WTC11 (cell line): ENCODE measurements around the gene SPOCD1. TPM values are rescaled to one million over a fixed set of nuclear protein-coding genes. Genes with fewer than 3 reads are reported as not detected.

ENCODE experiments used
- ATAC-seq: fragments of 200-7000 bp; cut with Tn5 transposase; 2 replicates; pipeline ENCODE4 v1.10.0; 2021; ENCODE audit warnings: mild to moderate bottlenecking, moderate library complexity
- CTCF ChIA-PET: fragments of 300-600 bp; sonication (Branson Sonifier 250); formaldehyde crosslinking; loops from one replicate; lab custom pipeline; 2021; ENCODE audit warnings: antibody characterized with exemption; lab: Charles Lee
- POLR2A ChIA-PET: fragments of 350-600 bp; sonication (Branson Sonifier 250); formaldehyde crosslinking; loops from one replicate; lab custom pipeline; 2021; ENCODE audit warnings: antibody characterized with exemption; lab: Charles Lee
- DNase-seq: peaks from one replicate; pipeline ENCODE4 v3.0.0; 2021; ENCODE audit warnings: low spot score
- H3K27ac Mint-ChIP-seq: 2 replicates; pipeline ENCODE4 v1.8.0; 2021; ENCODE audit warnings: mixed read lengths
- H3K27me3 Mint-ChIP-seq: 2 replicates; pipeline ENCODE4 v1.8.0; 2021; ENCODE audit warnings: low read depth, mild to moderate bottlenecking, moderate library complexity, mixed read lengths
- H3K36me3 Mint-ChIP-seq: 2 replicates; pipeline ENCODE4 v1.8.0; 2021; ENCODE audit warnings: mixed read lengths
- H3K4me1 Mint-ChIP-seq: 2 replicates; pipeline ENCODE4 v1.8.0; 2022; ENCODE audit warnings: mixed read lengths
- H3K4me3 Mint-ChIP-seq: 2 replicates; pipeline ENCODE4 v1.8.0; 2021; ENCODE audit warnings: mild to moderate bottlenecking, moderate library complexity, mixed read lengths
- H3K9me3 Mint-ChIP-seq: 2 replicates; pipeline ENCODE4 v1.8.0; 2021; ENCODE audit warnings: mixed read lengths
- ATF1 ChIP-seq: sonication (generic); formaldehyde crosslinking; IDR thresholded peaks from 2 replicates; pipeline ENCODE4 v1.8.1; 2023; ENCODE audit warnings: mild to moderate bottlenecking, moderate library complexity, missing genetic modification reagents
- ESRRA ChIP-seq: sonication (generic); formaldehyde crosslinking; IDR thresholded peaks from 2 replicates; pipeline ENCODE4 v1.8.1; 2022; ENCODE audit warnings: mild to moderate bottlenecking, missing genetic modification reagents, borderline replicate concordance
- ETV6 ChIP-seq: sonication (generic); formaldehyde crosslinking; IDR thresholded peaks from 2 replicates; pipeline ENCODE4 v1.8.1; 2022; ENCODE audit warnings: mild to moderate bottlenecking, missing genetic modification reagents
- FOXJ3 ChIP-seq: sonication (generic); formaldehyde crosslinking; IDR thresholded peaks from 2 replicates; pipeline ENCODE4 v1.9.0; 2021; ENCODE audit warnings: missing genetic modification reagents, mild to moderate bottlenecking, borderline replicate concordance
- HMGA2 ChIP-seq: fragments of 250-450 bp; sonication (Bioruptor Pico); IDR thresholded peaks from 2 replicates; pipeline ENCODE4 v1.4.0; 2021; ENCODE audit warnings: mild to moderate bottlenecking, moderate library complexity
- KAT7 ChIP-seq: sonication (generic); formaldehyde crosslinking; IDR thresholded peaks from 2 replicates; pipeline ENCODE4 v1.8.1; 2023; ENCODE audit warnings: missing genetic modification reagents, mild to moderate bottlenecking, borderline replicate concordance
- NFYB ChIP-seq: sonication (generic); formaldehyde crosslinking; conservative IDR thresholded peaks from 2 replicates; pipeline ENCODE4 v1.8.0; 2022; ENCODE audit warnings: low read depth, missing genetic modification reagents
- RELA ChIP-seq: sonication (generic); formaldehyde crosslinking; IDR thresholded peaks from 2 replicates; pipeline ENCODE4 v1.8.1; 2022; ENCODE audit warnings: missing genetic modification reagents, mild to moderate bottlenecking, borderline replicate concordance
- SMAD4 ChIP-seq: sonication (generic); formaldehyde crosslinking; IDR thresholded peaks from 2 replicates; pipeline ENCODE4 v1.8.0; 2022; ENCODE audit warnings: mild to moderate bottlenecking, missing genetic modification reagents
- ZNF219 ChIP-seq: sonication (generic); formaldehyde crosslinking; IDR thresholded peaks from 2 replicates; pipeline ENCODE4 v1.8.0; 2023; ENCODE audit warnings: missing genetic modification reagents, mild to moderate bottlenecking, borderline replicate concordance
- ZNF396 ChIP-seq: fragments of 250-450 bp; sonication (Bioruptor Pico); IDR thresholded peaks from 2 replicates; pipeline ENCODE4 v1.8.0; 2021; ENCODE audit warnings: mild to moderate bottlenecking, moderate library complexity, borderline replicate concordance
- ZNF416 ChIP-seq: fragments of 250-450 bp; sonication (Bioruptor Pico); IDR thresholded peaks from 2 replicates; pipeline ENCODE4 v1.9.0; 2021; ENCODE audit warnings: mild to moderate bottlenecking, inconsistent platforms
- total RNA-seq: library from RNA; stranded (reverse); gene quantifications from 3 replicates; pipeline ENCODE4 v1.2.3, GENCODE V29; 2021
- TF ChIP-seq, protein P1 (sequence below): sonication (generic); formaldehyde crosslinking; IDR thresholded peaks from 2 replicates; pipeline ENCODE4 v1.8.1; 2023; ENCODE audit warnings: mild to moderate bottlenecking, missing genetic modification reagents
- TF ChIP-seq, protein P2 (sequence below): sonication (generic); formaldehyde crosslinking; IDR thresholded peaks from 2 replicates; pipeline ENCODE4 v1.8.1; 2022; ENCODE audit warnings: low read depth, missing genetic modification reagents, borderline replicate concordance
- TF ChIP-seq, protein P3 (sequence below): sonication (generic); formaldehyde crosslinking; IDR thresholded peaks from 2 replicates; pipeline ENCODE4 v1.8.1; 2022; ENCODE audit warnings: missing genetic modification reagents, borderline replicate concordance
- TF ChIP-seq, protein P4 (sequence below): fragments of 250-450 bp; sonication (Bioruptor Pico); IDR thresholded peaks from 2 replicates; pipeline ENCODE4 v1.9.0; 2021; ENCODE audit warnings: mild to moderate bottlenecking

Gene SPOCD1
- total RNA-seq, 1 experiment from 2014 or later, result 3.0 TPM

DNA sequence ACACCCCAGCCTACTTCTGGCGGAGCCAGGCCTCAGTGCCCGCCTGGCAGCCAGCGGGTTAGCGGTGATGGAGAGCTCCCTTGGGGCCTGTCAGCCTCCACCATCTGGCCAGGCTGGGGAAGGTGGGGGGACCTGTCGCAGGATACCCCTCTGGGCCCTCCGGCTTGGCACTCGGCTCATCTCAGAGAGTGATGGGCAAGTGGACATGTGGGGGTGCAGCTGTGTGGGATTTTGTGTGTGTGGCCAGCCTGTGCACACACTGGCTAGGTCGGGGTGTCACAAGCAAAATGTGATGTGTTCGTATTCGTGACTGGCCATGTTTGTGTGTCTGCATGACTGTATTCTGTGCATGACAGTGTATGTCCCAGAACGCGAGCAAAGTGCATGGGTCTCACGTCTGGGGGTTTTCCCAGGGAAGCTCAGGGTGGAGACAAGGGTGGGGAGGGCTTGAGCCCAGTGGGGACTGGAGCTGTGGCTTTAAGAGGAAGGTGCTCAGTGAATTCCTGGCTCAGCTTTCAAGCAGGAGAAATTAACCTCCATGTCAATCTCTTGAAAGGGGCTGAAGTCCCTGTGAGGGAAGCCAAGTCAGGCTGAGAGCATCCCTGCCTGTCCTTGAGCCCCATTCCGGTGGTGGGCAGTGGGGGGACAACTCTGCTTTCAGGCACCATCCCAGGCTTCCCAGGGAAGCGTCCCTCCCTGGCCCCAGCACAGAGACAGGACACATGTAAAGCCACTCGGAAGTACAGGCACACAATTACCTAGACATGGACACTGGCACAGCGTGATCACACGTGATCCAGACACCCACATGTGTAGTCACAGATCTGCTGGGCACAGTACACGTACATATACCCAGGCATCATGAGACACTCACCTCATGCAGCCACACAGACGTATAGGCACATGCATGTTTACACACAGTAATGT, 30.5 kb downstream of the SPOCD1 start (continued):
- TF ChIP-seq, protein P1, sequence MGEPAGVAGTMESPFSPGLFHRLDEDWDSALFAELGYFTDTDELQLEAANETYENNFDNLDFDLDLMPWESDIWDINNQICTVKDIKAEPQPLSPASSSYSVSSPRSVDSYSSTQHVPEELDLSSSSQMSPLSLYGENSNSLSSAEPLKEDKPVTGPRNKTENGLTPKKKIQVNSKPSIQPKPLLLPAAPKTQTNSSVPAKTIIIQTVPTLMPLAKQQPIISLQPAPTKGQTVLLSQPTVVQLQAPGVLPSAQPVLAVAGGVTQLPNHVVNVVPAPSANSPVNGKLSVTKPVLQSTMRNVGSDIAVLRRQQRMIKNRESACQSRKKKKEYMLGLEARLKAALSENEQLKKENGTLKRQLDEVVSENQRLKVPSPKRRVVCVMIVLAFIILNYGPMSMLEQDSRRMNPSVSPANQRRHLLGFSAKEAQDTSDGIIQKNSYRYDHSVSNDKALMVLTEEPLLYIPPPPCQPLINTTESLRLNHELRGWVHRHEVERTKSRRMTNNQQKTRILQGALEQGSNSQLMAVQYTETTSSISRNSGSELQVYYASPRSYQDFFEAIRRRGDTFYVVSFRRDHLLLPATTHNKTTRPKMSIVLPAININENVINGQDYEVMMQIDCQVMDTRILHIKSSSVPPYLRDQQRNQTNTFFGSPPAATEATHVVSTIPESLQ (CRISPR knock-in tag), result no peak

DNA sequence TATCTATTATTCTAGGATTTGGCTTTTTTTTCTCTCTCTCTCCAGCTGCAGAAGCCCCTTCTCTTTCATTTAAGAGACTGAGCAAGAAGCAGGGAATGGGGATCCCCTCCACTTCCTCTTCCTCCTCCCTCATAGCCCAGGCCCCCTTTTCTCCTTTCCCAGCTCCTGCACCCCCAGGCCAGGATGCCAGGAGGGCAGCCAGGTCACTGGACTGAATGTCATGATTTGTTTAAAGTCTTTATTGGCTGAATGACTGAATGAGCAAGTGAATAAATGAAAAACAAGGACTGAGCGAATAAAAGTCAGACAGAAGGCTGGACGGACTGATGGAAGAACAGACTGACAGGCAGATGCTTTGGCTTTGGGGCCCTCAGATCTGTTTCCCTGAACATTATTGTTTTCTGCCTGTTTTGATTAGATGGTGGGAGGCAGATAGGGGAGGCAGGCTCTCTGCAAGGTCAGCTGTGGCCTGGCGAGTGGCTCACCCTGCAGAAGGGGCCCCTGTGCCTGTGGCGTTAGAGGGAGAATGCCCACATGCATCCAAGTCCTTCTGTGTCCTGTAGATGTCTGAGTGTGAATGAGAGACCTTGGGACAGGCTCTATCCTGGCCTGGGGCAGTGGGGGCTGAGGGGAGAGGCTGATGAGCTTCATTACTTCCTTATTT, 31.3 kb downstream of the SPOCD1 start:
- peak; percentile 5 for DNase-seq

DNA sequence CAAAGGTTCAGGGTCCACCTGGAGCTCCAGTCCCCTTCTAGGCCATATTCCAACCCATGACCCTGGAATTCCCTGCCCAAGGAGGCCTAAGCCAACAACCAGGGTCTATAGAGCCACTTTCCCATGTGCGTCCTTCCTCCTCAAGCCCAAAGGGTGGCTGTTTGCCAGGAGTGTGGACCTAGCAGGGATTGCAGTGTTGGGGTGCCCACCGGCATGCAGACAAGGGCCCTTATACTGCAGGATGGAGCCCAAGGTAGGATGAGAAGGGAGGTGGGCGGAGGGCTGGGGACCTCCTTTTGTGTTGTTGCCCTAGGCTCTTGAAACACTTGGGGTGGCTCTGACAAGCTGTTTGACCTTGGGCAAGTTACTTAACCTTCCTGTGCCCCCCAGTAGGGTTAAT, 32.0 kb downstream of the SPOCD1 start:
- no peak overlapping the region for H3K4me3 Mint-ChIP-seq
- ATAC-seq (no peak), DNase-seq (no peak)
- peaks cover 7% of the 10 kb centered on the region; the same call in 1 of the 2 replicates for H3K27me3 Mint-ChIP-seq
- H3K27ac Mint-ChIP-seq, result no peak overlapping the region
- POLR2A ChIA-PET, result no interaction called here
- no peaks in the 10 kb centered on the region for H3K9me3 Mint-ChIP-seq
- CTCF ChIA-PET, result interaction anchor here (1.1 to 2.2 kb wide), 4 partner anchors 19 to 180 kb away, joined by 3 to 6 read pairs (median 4); no protein-coding TSS in a partner anchor
- no peaks in the 10 kb centered on the region for H3K36me3 Mint-ChIP-seq
- TF ChIP-seq, protein P2, sequence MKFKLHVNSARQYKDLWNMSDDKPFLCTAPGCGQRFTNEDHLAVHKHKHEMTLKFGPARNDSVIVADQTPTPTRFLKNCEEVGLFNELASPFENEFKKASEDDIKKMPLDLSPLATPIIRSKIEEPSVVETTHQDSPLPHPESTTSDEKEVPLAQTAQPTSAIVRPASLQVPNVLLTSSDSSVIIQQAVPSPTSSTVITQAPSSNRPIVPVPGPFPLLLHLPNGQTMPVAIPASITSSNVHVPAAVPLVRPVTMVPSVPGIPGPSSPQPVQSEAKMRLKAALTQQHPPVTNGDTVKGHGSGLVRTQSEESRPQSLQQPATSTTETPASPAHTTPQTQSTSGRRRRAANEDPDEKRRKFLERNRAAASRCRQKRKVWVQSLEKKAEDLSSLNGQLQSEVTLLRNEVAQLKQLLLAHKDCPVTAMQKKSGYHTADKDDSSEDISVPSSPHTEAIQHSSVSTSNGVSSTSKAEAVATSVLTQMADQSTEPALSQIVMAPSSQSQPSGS (CRISPR knock-in tag), result no peak
- TF ChIP-seq, protein P3, sequence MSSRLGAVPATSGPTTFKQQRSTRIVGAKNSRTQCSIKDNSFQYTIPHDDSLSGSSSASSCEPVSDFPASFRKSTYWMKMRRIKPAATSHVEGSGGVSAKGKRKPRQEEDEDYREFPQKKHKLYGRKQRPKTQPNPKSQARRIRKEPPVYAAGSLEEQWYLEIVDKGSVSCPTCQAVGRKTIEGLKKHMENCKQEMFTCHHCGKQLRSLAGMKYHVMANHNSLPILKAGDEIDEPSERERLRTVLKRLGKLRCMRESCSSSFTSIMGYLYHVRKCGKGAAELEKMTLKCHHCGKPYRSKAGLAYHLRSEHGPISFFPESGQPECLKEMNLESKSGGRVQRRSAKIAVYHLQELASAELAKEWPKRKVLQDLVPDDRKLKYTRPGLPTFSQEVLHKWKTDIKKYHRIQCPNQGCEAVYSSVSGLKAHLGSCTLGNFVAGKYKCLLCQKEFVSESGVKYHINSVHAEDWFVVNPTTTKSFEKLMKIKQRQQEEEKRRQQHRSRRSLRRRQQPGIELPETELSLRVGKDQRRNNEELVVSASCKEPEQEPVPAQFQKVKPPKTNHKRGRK (CRISPR knock-in tag), result no peak
- TF ChIP-seq ESRRA (CRISPR knock-in tag) (no peak), RELA (CRISPR knock-in tag) (no peak), ZNF396 (no peak), SMAD4 (CRISPR knock-in tag) (no peak), ETV6 (CRISPR knock-in tag) (no peak), FOXJ3 (CRISPR knock-in tag) (no peak), KAT7 (CRISPR knock-in tag) (no peak), ATF1 (CRISPR knock-in tag) (no peak), ZNF219 (CRISPR knock-in tag) (no peak), NFYB (CRISPR knock-in tag) (no peak), HMGA2 (no peak)
- TF ChIP-seq, protein P4, sequence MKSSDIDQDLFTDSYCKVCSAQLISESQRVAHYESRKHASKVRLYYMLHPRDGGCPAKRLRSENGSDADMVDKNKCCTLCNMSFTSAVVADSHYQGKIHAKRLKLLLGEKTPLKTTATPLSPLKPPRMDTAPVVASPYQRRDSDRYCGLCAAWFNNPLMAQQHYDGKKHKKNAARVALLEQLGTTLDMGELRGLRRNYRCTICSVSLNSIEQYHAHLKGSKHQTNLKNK, result no peak
- peaks cover 41% of the 10 kb centered on the region for H3K4me1 Mint-ChIP-seq

More for the DNA sequence above, 31.3 kb downstream of the SPOCD1 start:
- no peaks in the 10 kb centered on the region for H3K36me3 Mint-ChIP-seq
- H3K27ac Mint-ChIP-seq, result no peak overlapping the region
- CTCF ChIA-PET, result interaction anchor here (1.1 to 2.2 kb wide), 2 partner anchors 19 to 39 kb away, joined by 3 to 5 read pairs; no protein-coding TSS in a partner anchor
- H3K4me1 Mint-ChIP-seq, result peaks cover 43% of the 10 kb centered on the region
- no peaks in the 10 kb centered on the region for H3K9me3 Mint-ChIP-seq
- no peak for TF ChIP-seq ZNF416 (CRISPR knock-in tag)
- ATAC-seq, result no peak
- POLR2A ChIA-PET, result no interaction called here
- no peak overlapping the region for H3K4me3 Mint-ChIP-seq
- H3K27me3 Mint-ChIP-seq, result 0 out of 2 replicates have a peak, but pooled peaks cover 2% of the 10 kb centered on the region
